Neural cell (in vitro differentiated cells): ENCODE results near the gene CREBRF. TPM values are rescaled to one million over a fixed set of nuclear protein-coding genes. Genes with fewer than 3 reads are reported as not detected.
"Not testable (repeated sequence)": the region's sequence is repeated elsewhere in the genome, so short reads cannot be mapped to it uniquely, and the experiment has no call there.

Experiments used
- H2AFZ ChIP-seq: fragments of 200-600, 300-800 bp; sonication (generic), shearing (Covaris generic); 2 replicates; pipeline ENCODE4 v1.6.0; 2014; ENCODE audit warnings: low read depth, mild to moderate bottlenecking, antibody characterized with exemption, low read length, moderate library complexity
- H3F3A ChIP-seq: fragments of 200-600 bp; shearing (Covaris generic); 2 replicates; pipeline ENCODE4 v1.6.1; 2016; ENCODE audit warnings: mild to moderate bottlenecking, moderate library complexity, mixed read lengths, antibody characterized with exemption, low read length; ENCODE audit not compliant: insufficient read depth, poor library complexity, severe bottlenecking
- H3K27ac ChIP-seq: fragments of 200-600, 300-800 bp; sonication (generic), shearing (Covaris generic); 2 replicates; pipeline ENCODE4 v1.5.1; 2014; ENCODE audit warnings: mild to moderate bottlenecking, low read length, moderate library complexity
- H3K27me3 ChIP-seq: fragments of 300-800, 200-600 bp; sonication (generic), shearing (Covaris generic); 2 replicates; pipeline ENCODE4 v1.6.0; 2014; ENCODE audit warnings: mild to moderate bottlenecking, low read depth, low read length, moderate library complexity; ENCODE audit not compliant: insufficient read depth
- H3K36me3 ChIP-seq: fragments of 300-800, 200-600 bp; sonication (generic), shearing (Covaris generic); 2 replicates; pipeline ENCODE4 v1.5.1; 2014; ENCODE audit warnings: mild to moderate bottlenecking, antibody characterized with exemption, low read length, moderate library complexity; ENCODE audit not compliant: insufficient read depth
- H3K4me2 ChIP-seq: fragments of 300-800, 200-600 bp; sonication (generic), shearing (Covaris generic); 2 replicates; pipeline ENCODE4 v1.6.0; 2014; ENCODE audit warnings: mild to moderate bottlenecking, low read length
- H3K4me3 ChIP-seq: fragments of 300-800, 200-600 bp; sonication (generic), shearing (Covaris generic); 2 replicates; pipeline ENCODE4 v1.5.1; 2014; ENCODE audit warnings: mild to moderate bottlenecking, low read length, moderate library complexity
- H3K79me2 ChIP-seq: fragments of 200-600 bp; shearing (Covaris generic); replicated peaks from 2 replicates; pipeline ENCODE4 v1.6.0; 2014; ENCODE audit warnings: mild to moderate bottlenecking, low read length, moderate library complexity; ENCODE audit not compliant: insufficient read depth
- H3K9ac ChIP-seq: fragments of 300-800, 200-600 bp; sonication (generic), shearing (Covaris generic); 2 replicates; pipeline ENCODE4 v1.6.1; 2016; ENCODE audit warnings: mild to moderate bottlenecking, low read length, mixed read lengths
- H3K9me2 ChIP-seq: fragments of 200-600 bp; shearing (Covaris generic); 2 replicates; pipeline ENCODE4 v1.6.1; 2016; ENCODE audit warnings: mild to moderate bottlenecking, low read length, mixed read lengths; ENCODE audit not compliant: insufficient read depth
- H3K9me3 ChIP-seq: fragments of 200-600, 300-800 bp; sonication (generic), shearing (Covaris generic); 2 replicates; pipeline ENCODE4 v1.6.1; 2016; ENCODE audit warnings: mild to moderate bottlenecking, mixed run types, low read length, moderate library complexity, mixed read lengths
- H4K20me1 ChIP-seq: fragments of 200-600 bp; shearing (Covaris generic); 2 replicates; pipeline ENCODE4 v1.6.1; 2016; ENCODE audit warnings: mild to moderate bottlenecking, mixed run types; ENCODE audit not compliant: insufficient read depth
- CTCF ChIP-seq: fragments of 450-650 bp; IDR thresholded peaks from 2 replicates; pipeline ENCODE4 v1.5.1; 2014; ENCODE audit warnings: antibody characterized with exemption, mild to moderate bottlenecking, moderate library complexity; ENCODE audit not compliant: poor library complexity, severe bottlenecking
- EP300 ChIP-seq: fragments of 450-650 bp; conservative IDR thresholded peaks from 2 replicates; pipeline ENCODE4 v1.6.1; 2014; ENCODE audit warnings: antibody characterized with exemption, mild to moderate bottlenecking, moderate library complexity; ENCODE audit not compliant: poor library complexity, severe bottlenecking
- EZH2 ChIP-seq: fragments of 200-600, 300-800 bp; shearing (Covaris generic), sonication (generic); IDR thresholded peaks from 2 replicates; pipeline ENCODE4 v1.6.1; 2014; ENCODE audit warnings: antibody characterized with exemption, low read length, borderline replicate concordance, mild to moderate bottlenecking; ENCODE audit not compliant: insufficient read depth, poor library complexity, severe bottlenecking
- MXI1 ChIP-seq: fragments of 450-650 bp; conservative IDR thresholded peaks from 2 replicates; pipeline ENCODE4 v1.6.1; 2014; ENCODE audit warnings: antibody characterized with exemption, mild to moderate bottlenecking; ENCODE audit not compliant: poor library complexity, severe bottlenecking
- POLR2AphosphoS5 ChIP-seq: IDR thresholded peaks from 2 replicates; pipeline ENCODE4 v1.6.1; 2012
- RAD21 ChIP-seq: fragments of 450-650 bp; conservative IDR thresholded peaks from 2 replicates; pipeline ENCODE4 v1.6.1; 2014; ENCODE audit warnings: antibody characterized with exemption, mild to moderate bottlenecking, moderate library complexity
- REST ChIP-seq: IDR thresholded peaks from 2 replicates; pipeline ENCODE4 v1.6.1; 2012; ENCODE audit warnings: borderline replicate concordance
- SMC3 ChIP-seq: fragments of 450-650 bp; conservative IDR thresholded peaks from 2 replicates; pipeline ENCODE4 v1.6.1; 2014; ENCODE audit warnings: antibody characterized with exemption, mild to moderate bottlenecking, moderate library complexity; ENCODE audit not compliant: poor library complexity
- TAF1 ChIP-seq: IDR thresholded peaks from 2 replicates; pipeline ENCODE4 v1.6.1; 2012; ENCODE audit warnings: low read depth
- polyA plus RNA-seq: library from polyadenylated mRNA; depleted of rRNA; stranded (reverse); fragments of >200 nt; gene quantifications from 2 replicates; pipeline ENCODE4 v1.2.3, GENCODE V29; 2014

CREBRF gene
- polyA plus RNA-seq, 1 donor from 2014 or later, result 9.3 TPM

GRCh38 chr5:173114536-173114935 lies 58.4 kb downstream of the CREBRF start:
- no peak for TF ChIP-seq POLR2AphosphoS5
- no peak for TF ChIP-seq MXI1
- TF ChIP-seq CTCF, result no peak
- TF ChIP-seq EZH2, result no peak
- TF ChIP-seq TAF1, result no peak
- Histone ChIP-seq H3F3A (no peaks in the 10 kb centered on the region), H4K20me1 (no peaks in the 10 kb centered on the region), H3K27me3 (no peaks in the 10 kb centered on the region), H3K36me3 (no peaks in the 10 kb centered on the region), H3K27ac (no peak overlapping the region), H2AFZ (no peak overlapping the region), H3K79me2 (no peaks in the 10 kb centered on the region), H3K4me2 (no peak overlapping the region), H3K9ac (no peak overlapping the region), H3K9me3 (no peaks in the 10 kb centered on the region), H3K4me3 (no peak overlapping the region), H3K9me2 (no peaks in the 10 kb centered on the region)

DNA sequence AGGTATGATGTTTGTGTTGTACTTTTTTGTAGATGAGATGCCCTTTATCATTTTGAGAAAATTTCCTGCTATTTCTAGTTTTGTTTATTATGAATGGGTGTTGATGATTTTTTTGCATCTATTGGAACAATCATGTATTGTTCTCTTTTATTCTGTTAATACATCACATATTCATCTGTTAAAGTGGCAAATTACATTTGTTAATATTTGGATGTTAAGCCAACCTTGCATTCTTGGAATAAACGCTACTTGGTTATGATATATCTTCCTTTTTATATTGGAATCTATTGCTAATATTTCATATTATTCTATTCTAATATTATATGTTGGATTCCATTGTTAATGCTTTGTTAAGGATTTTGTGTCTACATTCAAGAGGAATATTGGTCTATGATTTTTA lies 63.6 kb downstream of the CREBRF start:
- Histone ChIP-seq H3K4me2 (no peak overlapping the region), H3K36me3 (no peaks in the 10 kb centered on the region), H3K9me2 (no peaks in the 10 kb centered on the region), H3K79me2 (no peaks in the 10 kb centered on the region), H3K27me3 (no peaks in the 10 kb centered on the region), H3F3A (no peaks in the 10 kb centered on the region), H4K20me1 (no peaks in the 10 kb centered on the region), H3K9ac (no peak overlapping the region), H3K4me3 (no peak overlapping the region), H3K27ac (no peak overlapping the region), H2AFZ (no peak overlapping the region), H3K9me3 (no peaks in the 10 kb centered on the region)
- no peak for TF ChIP-seq EP300
- no peak for TF ChIP-seq SMC3

GRCh38 chr5:173123416-173123815 lies 67.3 kb downstream of the CREBRF start:
- TF ChIP-seq REST (no peak), RAD21 (no peak), SMC3 (no peak), TAF1 (no peak), EZH2 (no peak), EP300 (no peak), CTCF (no peak), POLR2AphosphoS5 (no peak), MXI1 (no peak)
- H3K9me2 ChIP-seq, result no peaks in the 10 kb centered on the region
- no peaks in the 10 kb centered on the region for H3K9me3 ChIP-seq

GRCh38 chr5:173132166-173132565 lies 76.0 kb downstream of the CREBRF start:
- H4K20me1 ChIP-seq, H3F3A ChIP-seq, H3K4me3 ChIP-seq, H3K27me3 ChIP-seq, H3K27ac ChIP-seq, H2AFZ ChIP-seq, H3K36me3 ChIP-seq, H3K79me2 ChIP-seq, H3K9me3 ChIP-seq, H3K9me2 ChIP-seq, H3K9ac ChIP-seq, H3K4me2 ChIP-seq: not testable (repeated sequence)

More at GRCh38 chr5:173123416-173123815, 67.3 kb downstream of the CREBRF start:
- Histone ChIP-seq H3K4me2 (no peak overlapping the region), H2AFZ (no peak overlapping the region), H3K27me3 (no peaks in the 10 kb centered on the region), H4K20me1 (no peaks in the 10 kb centered on the region), H3K36me3 (no peaks in the 10 kb centered on the region), H3K79me2 (no peaks in the 10 kb centered on the region), H3F3A (no peaks in the 10 kb centered on the region), H3K27ac (no peak overlapping the region), H3K4me3 (no peak overlapping the region), H3K9ac (no peak overlapping the region)
